HCT116 (cell line): ENCODE measurements around the gene VPS35L.

Experiments
- CBX3 ChIP-seq: IDR thresholded peaks from 2 replicates; pipeline ENCODE4 v1.6.1; 2012; ENCODE audit warnings: low read depth
- EZH2 ChIP-seq: fragments of 200-600 bp; sonication (generic); IDR thresholded peaks from 2 replicates; pipeline ENCODE4 v1.6.1; 2017; ENCODE audit warnings: antibody characterized with exemption, mixed run types
- EZH2phosphoT487 ChIP-seq: fragments of 200-600 bp; IDR thresholded peaks from 2 replicates; pipeline ENCODE4 v1.6.1; 2018; ENCODE audit warnings: antibody characterized with exemption, borderline replicate concordance
- POLR2A ChIP-seq: IDR thresholded peaks from 2 replicates; pipeline ENCODE4 v1.7.0; 2011; ENCODE audit warnings: borderline replicate concordance; ENCODE audit not compliant: insufficient read depth, insufficient read length; ENCODE audit errors: extremely low read depth
- POLR2AphosphoS5 ChIP-seq: IDR thresholded peaks from 2 replicates; pipeline ENCODE4 v1.6.1; 2011; ENCODE audit warnings: mild to moderate bottlenecking, low read depth, low read length, moderate library complexity
- RAD21 ChIP-seq: IDR thresholded peaks from 2 replicates; pipeline ENCODE4 v1.6.1; 2012; ENCODE audit warnings: low read depth, mild to moderate bottlenecking
- SIN3A ChIP-seq: IDR thresholded peaks from 2 replicates; pipeline ENCODE4 v1.6.1; 2012; ENCODE audit warnings: low read depth
- SP1 ChIP-seq: IDR thresholded peaks from 2 replicates; pipeline ENCODE4 v1.6.1; 2012; ENCODE audit warnings: low read depth
- SRF ChIP-seq: IDR thresholded peaks from 2 replicates; pipeline ENCODE4 v1.6.1; 2012; ENCODE audit warnings: low read depth
- YY1 ChIP-seq: IDR thresholded peaks from 2 replicates; pipeline ENCODE4 v1.6.1; 2011; ENCODE audit warnings: low read length, low read depth, moderate library complexity, mild to moderate bottlenecking; ENCODE audit not compliant: insufficient replicate concordance; ENCODE audit errors: extremely low read depth
- ZNF274 ChIP-seq: fragments of 200-500 bp; sonication (Bioruptor generic); IDR thresholded peaks from 2 replicates; pipeline ENCODE4 v1.6.1; 2014; ENCODE audit warnings: mild to moderate bottlenecking, low read depth, low read length, inconsistent platforms
- TF ChIP-seq, protein P1 (sequence below), 3 experiments: fragments of 200-600 bp in 1 of 3; sonication (generic) in 1 of 3; IDR thresholded peaks in 2 of 3; conservative IDR thresholded peaks in 1 of 3; 2 replicates each; pipeline ENCODE4 v1.5.1; 2012 to 2017; ENCODE audit warnings: low read depth in 2 of 3, low read length in 2 of 3, antibody characterized with exemption in 1 of 3, borderline replicate concordance in 1 of 3, control low read depth in 1 of 3, mild to moderate bottlenecking in 1 of 3, mixed read lengths in 1 of 3, mixed run types in 1 of 3, moderate library complexity in 1 of 3; ENCODE audit not compliant: insufficient read depth in 1 of 3
- TF ChIP-seq, protein P2 (sequence below): IDR thresholded peaks from 2 replicates; pipeline ENCODE4 v1.6.1; 2012
- TF ChIP-seq, protein P3 (sequence below): IDR thresholded peaks from 2 replicates; pipeline ENCODE4 v1.6.1; 2012

DNA sequence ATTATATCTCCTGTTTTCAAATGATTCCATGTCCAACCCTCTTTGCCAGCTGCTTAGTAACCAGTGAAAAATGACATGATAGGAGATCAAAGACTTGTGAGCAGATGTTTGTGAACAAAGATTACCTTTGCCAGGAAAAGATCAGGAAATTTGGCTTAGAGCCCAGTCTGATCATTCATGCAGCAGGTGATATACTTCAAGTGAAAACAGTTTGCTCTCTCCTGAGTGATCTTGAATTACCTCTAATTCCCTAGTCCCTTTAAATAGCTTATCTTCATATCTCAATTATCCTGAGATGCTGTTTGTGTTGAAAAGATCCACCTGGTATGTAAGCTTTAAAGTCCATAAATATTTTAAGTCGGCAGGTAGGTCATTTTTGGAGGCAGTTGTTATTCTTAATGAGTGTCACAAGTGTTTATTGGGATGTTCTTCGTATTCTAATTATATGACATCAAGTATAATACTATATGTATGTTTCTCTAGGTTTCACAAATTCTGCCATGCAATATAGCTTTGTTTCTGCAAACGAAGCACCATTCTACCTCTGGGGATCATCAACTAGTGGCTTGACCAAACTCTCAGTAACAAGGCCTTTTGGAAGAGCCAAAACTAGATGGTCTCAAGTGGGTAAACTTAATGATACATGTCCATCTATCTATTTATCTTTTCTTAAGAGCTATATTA lies 13.2 kb upstream of the VPS35L start:
- TF ChIP-seq, protein P1, sequence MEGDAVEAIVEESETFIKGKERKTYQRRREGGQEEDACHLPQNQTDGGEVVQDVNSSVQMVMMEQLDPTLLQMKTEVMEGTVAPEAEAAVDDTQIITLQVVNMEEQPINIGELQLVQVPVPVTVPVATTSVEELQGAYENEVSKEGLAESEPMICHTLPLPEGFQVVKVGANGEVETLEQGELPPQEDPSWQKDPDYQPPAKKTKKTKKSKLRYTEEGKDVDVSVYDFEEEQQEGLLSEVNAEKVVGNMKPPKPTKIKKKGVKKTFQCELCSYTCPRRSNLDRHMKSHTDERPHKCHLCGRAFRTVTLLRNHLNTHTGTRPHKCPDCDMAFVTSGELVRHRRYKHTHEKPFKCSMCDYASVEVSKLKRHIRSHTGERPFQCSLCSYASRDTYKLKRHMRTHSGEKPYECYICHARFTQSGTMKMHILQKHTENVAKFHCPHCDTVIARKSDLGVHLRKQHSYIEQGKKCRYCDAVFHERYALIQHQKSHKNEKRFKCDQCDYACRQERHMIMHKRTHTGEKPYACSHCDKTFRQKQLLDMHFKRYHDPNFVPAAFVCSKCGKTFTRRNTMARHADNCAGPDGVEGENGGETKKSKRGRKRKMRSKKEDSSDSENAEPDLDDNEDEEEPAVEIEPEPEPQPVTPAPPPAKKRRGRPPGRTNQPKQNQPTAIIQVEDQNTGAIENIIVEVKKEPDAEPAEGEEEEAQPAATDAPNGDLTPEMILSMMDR (IDR thresholded peaks at IDR 0.05 in 2 of 3, conservative IDR thresholded peaks at IDR 0.05 in 1 of 3; ENCODE audit: borderline replicate concordance in 1 of 3, insufficient read depth in 1 of 3, low read depth in 2 of 3, low read length in 2 of 3), result no peak
- TF ChIP-seq POLR2AphosphoS5 (no peak), SIN3A (no peak), YY1 (no peak), SP1 (no peak), SRF (no peak), EZH2 (no peak), EZH2phosphoT487 (no peak), RAD21 (no peak), POLR2A (no peak), CBX3 (no peak), ZNF274 (no peak)
- TF ChIP-seq, protein P2, sequence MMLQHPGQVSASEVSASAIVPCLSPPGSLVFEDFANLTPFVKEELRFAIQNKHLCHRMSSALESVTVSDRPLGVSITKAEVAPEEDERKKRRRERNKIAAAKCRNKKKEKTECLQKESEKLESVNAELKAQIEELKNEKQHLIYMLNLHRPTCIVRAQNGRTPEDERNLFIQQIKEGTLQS, result no peak
- TF ChIP-seq, protein P3, sequence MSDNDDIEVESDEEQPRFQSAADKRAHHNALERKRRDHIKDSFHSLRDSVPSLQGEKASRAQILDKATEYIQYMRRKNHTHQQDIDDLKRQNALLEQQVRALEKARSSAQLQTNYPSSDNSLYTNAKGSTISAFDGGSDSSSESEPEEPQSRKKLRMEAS, result no peak
